Muscle layer of colon (tissue), 2 donors: ENCODE measurements around the gene RAD23A.
"Not testable (repeated sequence)": the region's sequence is repeated elsewhere in the genome, so short reads cannot be mapped to it uniquely, and the experiment has no call there.

Source experiments
- H3K27ac ChIP-seq: one replicate; pipeline ENCODE4 v1.7.0; 2013; ENCODE audit warnings: low read depth, mild to moderate bottlenecking, low read length, moderate library complexity
- H3K27me3 ChIP-seq, 2 donors: one replicate each; pipeline ENCODE4 v1.7.0; 2013; ENCODE audit warnings: low read length in 2 of 2, mild to moderate bottlenecking in 2 of 2; ENCODE audit not compliant: insufficient read depth in 2 of 2, control insufficient read depth in 1 of 2
- H3K36me3 ChIP-seq: one replicate; pipeline ENCODE4 v1.7.0; 2013; ENCODE audit warnings: mild to moderate bottlenecking, low read length; ENCODE audit not compliant: insufficient read depth
- H3K4me1 ChIP-seq: one replicate; pipeline ENCODE4 v1.7.0; 2013; ENCODE audit warnings: mild to moderate bottlenecking, low read length; ENCODE audit not compliant: insufficient read depth
- H3K4me3 ChIP-seq, 2 donors: one replicate each; pipeline ENCODE4 v1.7.0; 2013; ENCODE audit warnings: low read length in 2 of 2, low read depth in 1 of 2, mild to moderate bottlenecking in 1 of 2, moderate library complexity in 1 of 2
- H3K9ac ChIP-seq: one replicate; pipeline ENCODE4 v1.7.0; 2013; ENCODE audit warnings: low read length
- H3K9me3 ChIP-seq: one replicate; pipeline ENCODE4 v1.7.0; 2013; ENCODE audit warnings: mild to moderate bottlenecking, low read length
- donor health status: abdominal sarcoma.
- donor health status: Adenocarcinoma of cecum.

The RAD23A gene

GRCh38 chr19:12952050-12952449 is 6.4 kb downstream of the RAD23A start:
- H3K9ac ChIP-seq, H3K4me3 ChIP-seq, H3K27me3 ChIP-seq, H3K9me3 ChIP-seq, H3K27ac ChIP-seq: not testable (repeated sequence)
- Histone ChIP-seq H3K36me3 (peaks cover 61% of the 10 kb centered on the region), H3K4me1 (peaks cover 20% of the 10 kb centered on the region)

DNA sequence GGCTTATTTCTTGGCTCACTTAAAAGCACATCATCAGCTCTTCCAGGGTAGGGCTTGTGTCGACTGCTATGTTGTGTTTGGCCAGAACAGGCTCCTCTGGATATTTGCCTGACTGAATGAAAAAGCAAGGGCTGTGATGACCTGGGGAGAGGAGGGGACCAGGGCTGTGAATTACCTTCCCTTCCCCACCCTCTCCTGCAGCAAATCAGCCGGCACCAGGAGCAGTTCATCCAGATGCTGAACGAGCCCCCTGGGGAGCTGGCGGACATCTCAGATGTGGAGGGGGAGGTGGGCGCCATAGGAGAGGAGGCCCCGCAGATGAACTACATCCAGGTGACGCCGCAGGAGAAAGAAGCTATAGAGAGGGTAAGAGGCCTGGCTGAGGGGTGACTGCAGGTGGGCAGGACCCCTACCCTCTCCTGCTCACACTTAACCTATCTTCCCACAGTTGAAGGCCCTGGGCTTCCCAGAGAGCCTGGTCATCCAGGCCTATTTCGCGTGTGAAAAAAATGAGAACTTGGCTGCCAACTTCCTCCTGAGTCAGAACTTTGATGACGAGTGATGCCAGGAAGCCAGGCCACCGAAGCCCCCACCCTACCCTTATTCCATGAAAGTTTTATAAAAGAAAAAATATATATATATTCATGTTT is 7.0 kb downstream of the RAD23A start:
- peak overlapping the region; percentile 50 for H3K27ac ChIP-seq
- H3K36me3 ChIP-seq = peaks cover 58% of the 10 kb centered on the region
- H3K27me3 ChIP-seq = no peaks in the 10 kb centered on the region
- H3K9ac ChIP-seq = no peak overlapping the region
- no peak overlapping the region for H3K4me3 ChIP-seq
- no peaks in the 10 kb centered on the region for H3K9me3 ChIP-seq
- H3K4me1 ChIP-seq = peaks cover 14% of the 10 kb centered on the region

DNA sequence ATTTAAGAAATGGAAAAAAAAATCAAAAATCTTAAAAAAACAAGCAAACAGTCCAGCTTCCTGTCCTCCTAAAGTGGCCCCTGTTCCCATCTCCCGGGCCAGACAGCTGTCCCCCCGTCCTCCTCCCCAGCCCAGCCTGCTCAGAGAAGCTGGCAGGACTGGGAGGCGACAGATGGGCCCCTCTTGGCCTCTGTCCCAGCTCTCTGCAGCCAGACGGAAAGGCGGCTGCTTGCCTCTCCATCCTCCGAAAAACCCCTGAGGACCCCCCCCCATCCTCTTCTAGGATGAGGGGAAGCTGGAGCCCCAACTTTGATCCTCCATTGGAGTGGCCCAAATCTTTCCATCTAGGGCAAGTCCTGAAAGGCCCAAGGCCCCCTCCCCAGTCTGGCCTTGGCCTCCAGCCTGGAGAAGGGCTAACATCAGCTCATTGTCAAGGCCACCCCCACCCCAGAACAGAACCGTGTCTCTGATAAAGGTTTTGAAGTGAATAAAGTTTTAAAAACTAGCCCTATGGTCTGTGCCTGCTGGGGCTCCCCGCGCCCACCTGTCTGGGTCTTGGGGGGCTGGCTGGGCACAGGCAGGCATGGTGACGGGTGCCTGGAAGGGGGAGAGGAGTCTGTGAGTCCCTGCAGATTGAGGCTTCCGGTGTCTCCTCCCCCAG is 7.6 kb downstream of the RAD23A start:
- peak overlapping the region; percentile 49 for H3K27ac ChIP-seq
- H3K36me3 ChIP-seq = peaks cover 52% of the 10 kb centered on the region
- peaks cover 12% of the 10 kb centered on the region for H3K4me1 ChIP-seq
- H3K4me3 ChIP-seq = no peak overlapping the region
- no peaks in the 10 kb centered on the region for H3K9me3 ChIP-seq
- H3K27me3 ChIP-seq = no peaks in the 10 kb centered on the region
- no peak overlapping the region for H3K9ac ChIP-seq

DNA sequence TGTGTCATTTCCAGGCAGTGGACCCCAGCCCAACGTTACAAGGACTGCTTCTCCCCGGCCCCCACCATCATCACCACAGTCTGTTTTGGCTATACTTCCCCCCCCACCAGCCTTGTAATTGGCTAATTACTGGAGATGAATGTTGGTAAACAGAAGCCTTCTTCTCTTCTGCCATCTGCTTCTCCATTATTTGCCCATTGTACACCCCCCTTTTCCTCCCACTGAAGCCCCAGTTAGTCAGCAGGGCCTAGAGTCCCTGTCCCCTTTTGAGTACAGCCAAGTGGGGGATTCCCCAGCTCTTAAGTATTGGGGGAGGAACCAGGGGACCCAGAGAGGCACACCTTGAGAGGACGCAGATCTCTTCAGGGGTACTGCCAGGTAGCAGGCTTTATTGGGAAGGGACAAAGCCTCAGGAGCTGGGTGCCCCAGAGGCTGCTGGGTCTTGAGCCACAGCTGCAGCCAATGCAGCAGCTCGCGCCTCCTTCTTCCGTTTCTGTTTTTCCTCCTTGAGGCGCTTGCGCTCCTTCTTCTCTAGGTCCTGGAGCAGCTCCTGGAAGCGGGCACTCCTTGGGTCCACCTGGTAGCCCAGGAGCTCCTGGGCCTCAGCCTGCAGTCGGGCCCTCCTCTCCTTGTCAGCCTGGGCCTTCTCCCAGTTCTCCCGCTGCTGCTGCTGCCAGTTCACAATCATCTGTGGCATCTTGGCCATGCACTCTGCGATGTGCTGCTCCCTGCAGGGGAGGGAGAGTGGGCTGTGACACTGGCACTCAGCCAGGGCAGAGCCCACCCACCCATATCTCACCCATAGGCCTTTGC is 8.3 kb downstream of the RAD23A start:
- Histone ChIP-seq H3K9ac (no peak overlapping the region), H3K36me3 (peaks cover 44% of the 10 kb centered on the region), H3K27ac (peak overlapping the region; percentile 49), H3K4me1 (peaks cover 12% of the 10 kb centered on the region), H3K9me3 (no peaks in the 10 kb centered on the region), H3K27me3 (no peaks in the 10 kb centered on the region), H3K4me3 (no peak overlapping the region)

DNA sequence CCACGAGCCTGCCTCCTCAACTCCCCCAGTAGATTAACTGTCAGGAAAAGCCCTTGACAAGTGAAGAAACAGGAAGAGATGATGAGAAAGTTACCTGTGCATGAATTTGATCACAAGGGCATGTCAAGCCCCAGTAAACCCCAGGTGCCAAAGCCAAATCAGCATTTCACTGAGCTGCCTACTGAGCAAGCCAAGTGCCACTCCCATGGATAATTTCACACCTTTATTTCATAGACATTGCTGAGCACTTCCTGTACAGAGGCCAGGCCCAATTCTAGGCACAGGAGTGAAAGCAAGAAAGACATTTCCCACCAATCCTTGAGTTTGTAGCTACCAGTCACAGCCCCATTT is 8.9 kb downstream of the RAD23A start:
- no peaks in the 10 kb centered on the region for H3K9me3 ChIP-seq
- H3K36me3 ChIP-seq = peaks cover 38% of the 10 kb centered on the region
- no peak overlapping the region for H3K27ac ChIP-seq
- H3K4me3 ChIP-seq = no peak overlapping the region
- H3K4me1 ChIP-seq = peaks cover 12% of the 10 kb centered on the region
- H3K9ac ChIP-seq = no peak overlapping the region
- no peaks in the 10 kb centered on the region for H3K27me3 ChIP-seq

DNA sequence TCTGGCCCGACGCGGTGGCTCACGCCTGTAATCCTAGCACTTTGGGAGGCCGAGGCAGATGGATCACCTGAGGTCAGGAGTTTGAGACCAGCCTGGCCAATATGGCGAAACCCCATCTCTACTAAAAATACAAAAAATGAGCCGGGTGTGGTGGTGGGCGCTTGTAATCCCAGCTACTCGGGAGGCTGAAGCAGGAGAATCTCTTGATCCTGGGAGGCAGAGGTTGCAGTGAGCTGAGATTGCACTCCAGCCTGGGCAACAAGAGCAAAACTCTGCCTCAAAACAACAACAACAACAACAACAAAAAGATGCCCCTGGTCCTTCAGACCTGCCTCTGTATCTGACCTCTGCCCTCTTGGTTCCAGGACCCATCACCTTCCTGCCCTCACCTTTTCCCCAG is 9.9 kb downstream of the RAD23A start:
- not testable (repeated sequence) for H3K9ac ChIP-seq

DNA sequence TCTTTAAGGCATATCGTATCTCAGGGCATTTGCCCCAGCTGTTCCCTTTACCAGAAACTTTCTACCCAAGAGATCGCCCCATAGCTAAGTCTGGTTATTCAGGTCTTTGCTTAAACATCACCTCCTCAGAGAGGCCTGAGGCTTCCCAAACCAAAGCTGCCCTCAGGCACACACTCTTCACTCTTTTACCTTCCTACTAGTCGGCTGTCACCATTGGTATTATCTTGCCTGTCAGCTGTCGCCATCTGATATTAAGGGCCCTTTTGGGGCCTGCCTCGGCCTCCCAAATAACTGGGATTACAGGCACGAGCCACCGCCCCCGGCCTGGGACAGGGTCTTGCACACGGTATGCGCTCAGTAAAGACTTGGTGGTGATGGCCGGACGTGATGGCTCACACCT is 10.3 kb downstream of the RAD23A start:
- Histone ChIP-seq H3K27me3 (no peaks in the 10 kb centered on the region), H3K9ac (no peak overlapping the region), H3K36me3 (peaks cover 31% of the 10 kb centered on the region), H3K4me3 (peak overlapping the region; percentile 6 to 73), H3K9me3 (no peaks in the 10 kb centered on the region), H3K27ac (peak overlapping the region; percentile 32), H3K4me1 (peaks cover 12% of the 10 kb centered on the region)

More for the DNA sequence above, 9.9 kb downstream of the RAD23A start:
- Histone ChIP-seq H3K36me3 (peaks cover 31% of the 10 kb centered on the region), H3K4me3 (peak overlapping the region in 1 of 2 donors; percentile 6), H3K27ac (peak overlapping the region; percentile 32), H3K4me1 (peaks cover 12% of the 10 kb centered on the region)
- not testable (repeated sequence) for H3K9me3 ChIP-seq, H3K27me3 ChIP-seq

- peak within 1 kb of the TSS; percentile 73 to 77 for H3K4me3 ChIP-seq
- peak within 1 kb of the TSS; percentile 76 for H3K9ac ChIP-seq
- H3K9me3 ChIP-seq = no peaks in the 10 kb centered on the region
- peak within 1 kb of the TSS; percentile 88 for H3K27ac ChIP-seq
- H3K36me3 ChIP-seq = peaks cover 29% of the 10 kb centered on the region
- H3K27me3 ChIP-seq = no peaks in the 10 kb centered on the region
- peaks cover 12% of the 10 kb centered on the region for H3K4me1 ChIP-seq
These were observed 11.1 kb downstream of the RAD23A start, which contains the start of gene GADD45GIP1 for GRCh38 chr19:12956446-12957388. GADD45GIP1 (minus strand) TSS chr19:12957223; CDS start chr19:12957212, 11 bp downstream.

DNA sequence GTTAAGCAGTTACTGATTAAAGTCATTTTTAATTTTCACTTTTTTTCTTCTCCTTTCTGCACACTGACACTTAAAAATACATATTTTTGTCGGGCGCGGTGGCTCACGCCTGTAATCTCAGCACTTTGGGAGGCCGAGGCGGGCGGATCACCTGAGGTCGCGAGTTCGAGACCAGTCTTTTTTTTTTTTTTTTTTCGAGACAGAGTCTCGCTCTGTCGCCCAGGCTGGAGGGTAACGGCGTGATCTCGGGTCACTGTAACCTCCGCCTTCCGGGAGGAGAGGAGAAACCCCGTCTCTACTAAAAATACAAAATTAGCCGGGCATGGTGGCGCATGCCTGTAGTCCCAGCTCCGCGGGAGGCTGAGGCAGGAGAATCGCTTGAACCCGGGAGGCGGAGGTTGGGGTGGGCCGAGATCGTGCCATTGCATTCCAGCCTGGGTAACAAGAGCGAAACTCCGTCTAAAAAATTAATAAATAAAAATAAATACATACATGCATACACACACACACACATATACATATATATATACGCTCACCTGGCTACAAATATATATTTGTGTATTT is 11.8 kb downstream of the RAD23A start:
- H3K27me3 ChIP-seq, H3K9me3 ChIP-seq: not testable (repeated sequence)
- H3K4me3 ChIP-seq = peak overlapping the region in 1 of 2 donors; percentile 73
- H3K36me3 ChIP-seq = peaks cover 22% of the 10 kb centered on the region
- peaks cover 12% of the 10 kb centered on the region for H3K4me1 ChIP-seq
- H3K27ac ChIP-seq = peak overlapping the region; percentile 88
- H3K9ac ChIP-seq = peak overlapping the region; percentile 76

DNA sequence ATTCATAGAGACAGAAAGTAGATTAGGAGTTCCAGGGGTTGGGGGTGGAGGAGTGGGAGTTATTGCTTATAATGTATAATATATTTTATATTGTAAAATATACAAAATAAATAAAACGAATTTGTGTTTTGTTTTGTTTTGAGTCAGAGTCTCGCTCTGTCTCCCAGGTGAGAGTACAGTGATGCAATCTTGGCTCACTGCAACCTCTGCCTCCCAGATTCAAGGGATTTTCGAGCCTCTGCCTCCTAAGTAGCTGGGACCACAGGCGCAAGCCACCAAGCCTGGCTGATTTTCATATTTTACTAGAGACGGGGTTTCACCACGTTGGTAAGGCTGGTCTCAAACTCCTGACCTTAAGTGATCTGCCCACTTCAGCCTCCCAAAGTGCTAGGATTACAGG is 13.8 kb downstream of the RAD23A start:
- Histone ChIP-seq H3K9ac (no peak overlapping the region), H3K4me1 (peaks cover 12% of the 10 kb centered on the region), H3K9me3 (no peaks in the 10 kb centered on the region), H3K4me3 (no peak overlapping the region), H3K36me3 (peaks cover 6% of the 10 kb centered on the region), H3K27me3 (no peaks in the 10 kb centered on the region), H3K27ac (no peak overlapping the region)
